Choroid plexus epithelial cell (primary cell): Measurements from ENCODE around the gene TMEM271.

Experiments used
- DNase-seq: peaks from one replicate; pipeline ENCODE4 v3.0.0-alpha.2; 2010; ENCODE audit warnings: low read depth
- H3K4me3 ChIP-seq: 2 replicates; pipeline ENCODE4 v1.5.1; 2011; ENCODE audit warnings: low read depth, mild to moderate bottlenecking, control low read depth, low read length, moderate library complexity
- TF ChIP-seq, protein P1 (sequence below): conservative IDR thresholded peaks from 2 replicates; pipeline ENCODE4 v1.5.1; 2011; ENCODE audit warnings: low read depth, mild to moderate bottlenecking, control low read depth, inconsistent platforms, low read length, moderate library complexity

TMEM271 gene, protein sequence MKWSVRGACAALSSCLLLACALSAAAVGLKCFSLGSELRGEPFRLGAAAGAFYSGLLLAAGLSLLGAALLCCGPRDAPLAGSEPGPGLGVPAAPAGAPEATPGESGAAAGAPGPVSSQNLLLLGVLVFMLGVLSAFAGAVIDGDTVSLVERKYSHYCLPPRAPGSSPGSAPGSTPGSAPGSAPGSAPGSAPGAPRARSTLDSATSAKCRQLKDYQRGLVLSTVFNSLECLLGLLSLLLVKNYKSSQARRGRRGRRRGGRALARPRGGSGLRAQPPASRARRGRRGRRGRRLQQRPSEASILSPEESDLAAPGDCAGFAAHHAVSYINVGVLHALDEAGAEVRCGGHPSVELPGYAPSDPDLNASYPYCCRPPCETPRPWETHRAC

DNA sequence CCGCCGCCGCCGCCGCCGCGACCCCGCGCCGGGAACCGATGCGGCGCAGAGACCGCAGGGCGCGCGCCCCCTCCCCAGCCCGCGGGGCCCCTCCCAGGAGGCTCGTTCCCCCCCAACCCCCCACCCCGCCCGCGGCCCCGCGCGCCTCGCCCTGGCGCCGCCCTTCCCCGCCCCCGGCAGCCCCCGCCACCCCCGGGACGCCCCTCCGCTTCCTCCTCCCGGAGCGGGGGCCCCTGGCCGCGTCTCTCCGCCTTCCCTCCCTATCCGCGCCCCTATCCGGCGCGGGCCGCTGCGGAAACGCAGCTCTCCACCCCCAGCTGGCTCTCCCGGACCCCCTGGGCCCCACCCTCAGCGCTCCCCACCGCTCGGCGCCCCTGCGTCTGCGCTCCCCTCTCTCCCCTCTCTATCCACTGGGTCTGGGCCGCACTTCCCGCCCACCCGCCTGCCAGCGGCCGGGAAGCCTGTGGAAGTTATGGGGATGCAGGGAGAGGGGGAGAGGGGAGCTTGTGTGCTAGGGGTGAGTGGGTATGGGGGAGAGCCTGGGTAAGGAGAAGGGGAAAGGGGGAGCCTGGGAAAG is at the start of gene TMEM271:
Gene TMEM271, minus strand, starts transcription at position 51 of the 577 bp plus-strand sequence. CDS start 233 bp downstream, outside the sequence.
- TF ChIP-seq, protein P1, sequence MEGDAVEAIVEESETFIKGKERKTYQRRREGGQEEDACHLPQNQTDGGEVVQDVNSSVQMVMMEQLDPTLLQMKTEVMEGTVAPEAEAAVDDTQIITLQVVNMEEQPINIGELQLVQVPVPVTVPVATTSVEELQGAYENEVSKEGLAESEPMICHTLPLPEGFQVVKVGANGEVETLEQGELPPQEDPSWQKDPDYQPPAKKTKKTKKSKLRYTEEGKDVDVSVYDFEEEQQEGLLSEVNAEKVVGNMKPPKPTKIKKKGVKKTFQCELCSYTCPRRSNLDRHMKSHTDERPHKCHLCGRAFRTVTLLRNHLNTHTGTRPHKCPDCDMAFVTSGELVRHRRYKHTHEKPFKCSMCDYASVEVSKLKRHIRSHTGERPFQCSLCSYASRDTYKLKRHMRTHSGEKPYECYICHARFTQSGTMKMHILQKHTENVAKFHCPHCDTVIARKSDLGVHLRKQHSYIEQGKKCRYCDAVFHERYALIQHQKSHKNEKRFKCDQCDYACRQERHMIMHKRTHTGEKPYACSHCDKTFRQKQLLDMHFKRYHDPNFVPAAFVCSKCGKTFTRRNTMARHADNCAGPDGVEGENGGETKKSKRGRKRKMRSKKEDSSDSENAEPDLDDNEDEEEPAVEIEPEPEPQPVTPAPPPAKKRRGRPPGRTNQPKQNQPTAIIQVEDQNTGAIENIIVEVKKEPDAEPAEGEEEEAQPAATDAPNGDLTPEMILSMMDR = no peak
- DNase-seq = no peak
- no peak within 1 kb of the TSS for H3K4me3 ChIP-seq

DNA sequence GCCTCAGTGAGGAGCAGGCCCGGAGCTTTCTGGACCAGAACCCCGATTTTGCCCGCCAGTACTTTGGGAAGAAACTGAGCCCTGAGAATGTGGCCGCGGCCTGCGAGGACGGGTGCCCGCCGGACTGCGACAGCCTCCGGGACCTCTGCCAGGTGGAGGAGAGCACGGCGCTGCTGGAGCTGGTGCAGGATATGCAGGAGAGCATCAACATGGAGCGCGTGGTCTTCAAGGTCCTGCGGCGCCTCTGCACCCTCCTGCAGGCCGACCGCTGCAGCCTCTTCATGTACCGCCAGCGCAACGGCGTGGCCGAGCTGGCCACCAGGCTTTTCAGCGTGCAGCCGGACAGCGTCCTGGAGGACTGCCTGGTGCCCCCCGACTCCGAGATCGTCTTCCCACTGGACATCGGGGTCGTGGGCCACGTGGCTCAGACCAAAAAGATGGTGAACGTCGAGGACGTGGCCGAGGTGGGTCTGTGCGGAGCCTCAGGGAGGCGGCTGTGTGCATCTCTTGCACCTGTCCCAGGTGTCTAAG is 49.6 kb upstream of the TMEM271 start:
- no peak for DNase-seq
- H3K4me3 ChIP-seq = no peak overlapping the region
- TF ChIP-seq, protein P1 = no peak

DNA sequence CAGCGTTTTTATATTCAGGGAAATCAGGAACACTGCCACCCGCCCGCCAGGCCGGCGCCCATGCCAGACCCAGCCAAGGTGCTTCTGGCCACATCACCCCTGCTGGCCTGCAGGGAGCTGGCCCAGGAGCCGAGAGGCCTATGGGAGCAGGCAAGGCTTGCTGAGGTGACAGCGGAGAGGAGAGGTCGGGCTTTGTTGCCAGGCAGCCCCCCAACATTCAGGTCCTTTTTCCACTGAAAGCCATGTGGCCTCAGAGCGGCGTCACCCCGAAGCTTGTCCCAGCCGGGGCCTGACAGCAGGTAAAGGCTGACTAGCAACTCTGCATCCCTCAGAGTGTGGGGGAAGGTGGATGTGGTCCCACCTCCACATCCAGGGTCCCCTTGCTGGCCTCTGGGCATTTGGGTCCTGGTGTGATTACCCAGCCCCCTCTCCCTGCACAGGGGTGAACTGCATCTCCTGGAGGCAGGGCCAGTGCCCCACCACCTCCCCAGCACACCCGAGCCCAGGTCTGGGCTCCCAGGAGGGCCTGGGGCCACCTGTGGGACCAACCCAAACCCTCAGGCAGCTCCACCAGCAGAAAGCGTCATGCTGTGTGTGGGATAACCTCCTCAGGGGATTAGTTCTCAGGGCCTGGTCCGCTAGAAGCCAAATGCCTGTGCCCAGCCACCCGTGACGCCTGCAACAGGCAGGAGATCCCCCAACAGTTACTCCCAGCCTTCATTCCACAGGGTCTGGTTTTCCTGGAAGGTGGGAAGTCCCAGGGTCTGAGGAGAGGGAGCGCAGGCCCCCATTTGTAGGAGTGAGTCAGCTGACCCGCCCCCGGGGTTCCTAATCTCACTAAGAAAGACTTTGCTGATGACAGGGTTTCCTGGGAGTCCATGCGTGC is 48.9 kb upstream of the TMEM271 start, which contains the start of gene PDE6B:
Gene PDE6B, plus strand, starts transcription at position 869 of the 886 bp plus-strand sequence. CDS start 54 bp downstream, outside the sequence.
- no peak for DNase-seq
- TF ChIP-seq, protein P1 = no peak
- no peak within 1 kb of the TSS for H3K4me3 ChIP-seq

DNA sequence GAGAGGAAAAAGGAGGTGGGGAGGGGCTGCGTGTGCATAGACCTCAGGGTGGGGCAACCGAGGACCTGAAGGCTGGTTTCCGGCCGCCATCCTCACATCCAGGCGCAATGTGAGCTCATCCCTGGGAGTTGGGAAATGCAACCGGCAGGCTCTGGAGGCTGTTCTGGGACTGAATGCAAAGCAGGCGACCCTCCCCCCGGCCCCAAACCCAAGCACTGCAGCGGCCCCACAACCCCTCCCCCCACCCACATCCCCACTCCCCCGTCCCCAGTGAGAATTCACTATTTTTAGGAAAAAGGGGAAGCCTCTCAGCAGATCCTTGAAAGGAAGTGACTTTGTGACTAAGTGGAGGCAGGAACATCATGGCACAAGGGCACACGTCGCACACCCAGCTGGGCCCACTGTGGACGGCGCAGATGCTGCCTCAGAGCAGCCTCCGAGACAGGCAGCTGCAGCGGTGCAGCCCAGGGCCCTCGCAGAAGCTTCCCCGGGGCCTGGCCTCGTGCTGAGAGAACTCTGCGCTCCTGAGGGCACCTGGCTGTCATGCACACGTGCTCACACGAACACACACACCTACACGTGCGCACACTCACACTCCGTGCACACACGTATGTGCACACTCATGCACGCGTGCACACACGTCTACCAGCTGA is 47.9 kb upstream of the TMEM271 start:
- DNase-seq = no peak
- TF ChIP-seq, protein P1 = no peak
- no peak overlapping the region for H3K4me3 ChIP-seq

DNA sequence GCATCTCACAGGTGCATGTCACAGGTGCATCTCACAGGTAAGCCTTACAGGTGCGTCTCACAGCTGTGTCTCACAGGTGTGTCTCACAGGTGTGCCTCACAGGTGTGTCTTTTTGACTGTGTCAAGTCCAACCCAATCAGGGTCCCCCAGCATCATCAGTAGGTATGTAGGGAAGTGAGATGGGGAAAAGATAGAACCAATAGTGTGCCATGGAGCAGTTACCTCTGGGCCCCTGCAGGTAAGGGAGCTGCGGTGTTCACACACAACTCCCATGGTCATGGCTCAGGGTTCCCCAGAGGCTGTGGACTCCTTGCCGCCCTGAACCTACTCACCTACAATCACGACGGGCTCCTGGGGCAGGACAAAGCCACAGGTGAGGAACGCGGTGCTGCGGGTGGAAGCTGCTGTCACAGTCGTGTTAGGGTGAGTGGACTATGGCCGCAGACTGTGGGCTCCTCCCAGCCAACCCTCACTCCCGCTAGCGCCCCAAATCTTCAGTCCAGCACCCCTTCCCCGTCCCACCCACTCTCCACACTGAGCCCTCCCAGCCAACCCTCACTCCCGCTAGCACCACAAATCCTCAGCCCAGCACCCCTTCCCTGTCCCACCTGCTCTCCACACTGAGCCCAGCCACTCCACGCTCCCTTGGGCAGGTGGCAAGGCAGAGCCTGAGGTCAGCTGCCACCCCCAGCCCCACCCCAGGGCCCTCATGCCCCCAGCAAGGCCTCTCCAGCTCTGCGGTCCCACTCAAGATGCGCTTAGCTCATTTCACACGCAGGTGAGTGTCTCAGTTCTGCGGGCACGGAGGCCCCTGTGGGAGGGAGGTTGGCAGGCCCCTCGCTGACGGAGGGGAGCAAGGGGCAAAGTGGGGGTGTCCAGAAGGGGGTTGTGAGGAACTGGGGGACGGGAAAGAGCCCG is 47.2 kb upstream of the TMEM271 start:
- no peak for DNase-seq
- TF ChIP-seq, protein P1 = no peak
- H3K4me3 ChIP-seq = no peak overlapping the region
